ENCODE measurements around the gene FDX2.
A peak's percentile ranks its signal among the peaks of the same experiment; 100 is the strongest.

The FDX2 gene

GRCh38 chr19:10332965-10333757 lies 17.3 kb upstream of the FDX2 start, which contains the start of gene RAVER1:
Gene RAVER1, minus strand, starts transcription at chr19:10333529. Its CDS starts 22 bp downstream, at chr19:10333507.
- DNase-seq: peak; percentile 95 to 99 (median 97)

GRCh38 chr19:10332158-10332964 lies 16.5 kb upstream of the FDX2 start:
- DNase-seq: no peak

- DNase-seq: no peak
Observed at GRCh38 chr19:10329555-10329954, 13.7 kb upstream of the FDX2 start.

GRCh38 chr19:10328558-10329429 lies 13.0 kb upstream of the FDX2 start:
- DNase-seq: no peak

GRCh38 chr19:10327793-10328192 lies 12.0 kb upstream of the FDX2 start:
- no peak for DNase-seq

GRCh38 chr19:10325732-10326131 lies 9.9 kb upstream of the FDX2 start:
- no peak for DNase-seq

DNA sequence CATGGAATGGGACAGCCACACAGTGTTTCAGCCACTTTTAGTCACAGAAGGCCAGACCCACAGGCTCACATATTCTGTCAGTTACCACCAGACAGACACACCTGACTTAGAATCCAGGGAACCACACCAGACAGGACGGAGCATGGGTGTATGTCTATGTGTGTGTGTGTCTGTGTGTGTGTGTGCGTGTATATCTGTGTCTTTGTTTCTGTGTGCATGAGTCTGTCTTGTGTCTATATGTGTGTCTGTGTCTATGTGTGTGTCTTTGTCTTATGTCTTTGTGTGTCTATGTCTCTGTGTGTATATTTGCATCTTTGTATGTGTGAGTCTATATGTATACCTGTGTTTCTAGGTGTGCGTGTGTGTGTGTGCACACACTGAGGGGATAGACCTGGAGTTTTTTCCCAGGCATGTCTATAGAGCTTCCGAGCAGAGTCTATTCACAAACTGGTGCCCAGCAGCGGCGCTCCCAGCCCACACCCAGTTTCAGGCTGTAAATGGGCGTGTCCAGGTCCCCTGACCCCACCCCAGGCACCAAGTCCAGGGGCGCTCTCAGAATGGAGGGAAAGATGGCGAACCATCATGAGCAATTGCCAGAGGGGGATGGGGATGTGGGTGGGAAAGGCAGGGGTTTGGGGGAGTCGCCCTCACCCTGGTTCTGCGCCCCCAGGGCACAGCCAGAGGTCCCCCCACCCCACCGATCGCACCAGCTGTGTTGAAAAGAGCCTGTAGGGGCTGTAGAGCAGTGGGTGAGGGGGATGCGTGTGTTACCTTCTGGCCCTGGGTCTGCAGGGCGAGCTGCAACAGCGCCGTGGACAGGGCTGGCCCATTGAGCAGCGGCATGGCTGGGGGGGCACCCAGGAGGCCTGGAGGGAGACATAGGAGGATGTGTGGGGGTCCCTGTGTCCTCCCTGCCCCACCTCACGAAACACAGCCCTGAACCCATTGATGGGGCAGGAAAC lies 6.3 kb upstream of the FDX2 start:
- DNase-seq: no peak

DNA sequence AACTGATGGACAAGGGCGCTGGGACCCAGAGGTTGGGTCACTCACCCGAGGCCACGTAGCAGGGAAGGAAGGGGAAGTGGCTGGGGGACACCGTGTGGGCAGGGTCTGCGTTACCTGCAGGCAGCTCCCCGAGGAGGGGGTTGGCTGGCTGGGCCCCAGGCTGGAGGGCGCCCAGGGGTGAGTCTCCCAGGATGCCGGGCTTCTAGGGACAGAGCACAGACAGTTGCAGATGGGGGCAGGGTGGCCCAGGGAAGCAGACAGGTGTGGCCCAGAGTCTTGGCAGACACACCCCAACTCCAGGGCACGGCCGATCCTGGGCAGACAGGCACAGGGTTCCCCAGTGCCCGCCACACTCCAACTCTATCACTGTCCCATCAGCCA lies 5.6 kb upstream of the FDX2 start:
- DNase-seq: no peak

- DNase-seq: no peak
Observed at GRCh38 chr19:10320602-10321416, 5.0 kb upstream of the FDX2 start.

GRCh38 chr19:10318807-10319682 lies 3.2 kb upstream of the FDX2 start:
- no peak for DNase-seq

GRCh38 chr19:10317857-10318462 lies 2.1 kb upstream of the FDX2 start:
- no peak for DNase-seq

DNA sequence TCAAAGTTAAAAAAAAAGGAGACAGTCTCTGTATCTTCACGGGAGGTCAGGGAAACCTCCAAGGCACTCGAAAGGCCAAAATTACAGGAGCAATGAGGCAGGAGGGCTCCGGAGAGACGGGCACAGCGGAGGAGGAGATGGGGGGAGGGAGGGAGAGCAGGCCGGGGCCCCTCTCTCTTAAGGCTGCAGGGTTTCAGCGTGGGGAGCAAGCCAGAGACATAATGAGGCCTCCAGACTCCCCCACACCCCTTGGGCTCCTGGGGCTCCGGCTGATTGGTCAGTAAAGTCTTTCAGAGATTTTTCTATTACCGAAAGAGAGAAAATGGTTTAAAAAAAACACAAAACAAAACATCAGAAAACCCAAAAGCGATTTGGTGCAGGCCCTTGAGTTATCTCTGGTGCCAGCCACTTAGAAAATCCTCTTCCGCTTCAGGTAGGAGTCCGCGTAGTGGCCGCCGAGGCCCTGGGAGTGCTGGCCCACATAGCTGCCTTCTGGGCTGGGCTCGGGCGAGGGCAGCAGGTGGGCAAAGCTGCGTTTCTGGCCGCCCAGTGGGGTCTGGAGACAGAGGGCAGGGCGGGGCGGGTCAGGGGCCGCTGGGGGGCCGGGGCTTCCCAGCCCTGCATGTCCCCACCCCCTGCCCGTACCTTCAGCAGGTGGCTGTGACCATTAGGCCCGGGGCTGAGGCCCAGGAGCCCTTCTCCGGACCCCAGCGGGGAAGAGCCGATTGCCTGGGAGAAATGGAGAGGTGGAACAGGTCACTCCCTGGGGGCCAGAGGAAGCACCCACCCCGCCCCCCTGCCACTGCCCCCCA lies 1.4 kb upstream of the FDX2 start:
- no peak for DNase-seq

- peak in 1 of 6 experiments; percentile 33 for DNase-seq
Observed at GRCh38 chr19:10316229-10317044, 622 bp upstream of the FDX2 start.

DNA sequence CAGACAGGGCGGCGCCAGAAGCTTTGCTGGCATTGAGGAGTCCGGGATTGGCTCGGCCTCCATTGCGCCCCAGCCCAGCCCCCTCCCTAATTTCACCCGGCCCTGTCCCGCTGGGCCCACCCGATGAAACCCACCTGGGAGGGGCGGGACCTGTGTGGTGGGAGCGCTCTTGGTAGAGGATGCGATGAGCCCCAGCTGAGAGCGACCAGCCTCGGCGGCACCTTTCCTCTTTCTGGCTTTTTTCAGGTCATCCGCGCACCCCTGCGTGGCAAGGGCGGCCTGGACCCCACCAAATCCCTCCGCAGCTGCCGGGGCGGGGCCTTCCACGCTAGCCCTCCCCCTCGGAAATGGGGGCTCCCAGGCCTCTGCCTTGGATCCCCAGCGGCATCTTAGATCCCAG lies 6.4 kb downstream of the FDX2 start, which contains the start of gene ZGLP1:
Gene ZGLP1 (minus strand): TSS at position 393 of the 400 bp plus-strand sequence.
- no peak for DNase-seq

DNA sequence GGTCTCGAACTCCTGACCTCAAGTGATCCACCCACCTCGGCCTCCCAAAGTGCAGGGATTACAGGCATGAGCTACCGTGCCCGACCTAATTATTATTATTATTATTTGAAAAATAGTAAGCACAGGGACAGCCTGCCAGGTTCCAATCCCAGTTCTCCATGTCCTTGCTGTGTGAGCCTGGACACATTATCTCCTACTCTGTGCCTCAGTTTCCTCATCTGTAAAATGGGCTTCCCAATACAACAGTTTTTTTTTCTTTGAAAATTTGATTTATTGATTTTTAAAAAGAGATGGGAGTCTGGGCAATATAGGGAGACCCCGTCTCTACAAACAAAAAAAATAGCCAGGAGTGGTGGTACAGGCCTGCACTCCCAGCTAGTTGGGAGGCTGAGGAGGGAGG lies 9.5 kb downstream of the FDX2 start:
- no peak for DNase-seq

GRCh38 chr19:10305139-10305806 lies 10.5 kb downstream of the FDX2 start:
- DNase-seq: no peak

Data from stimulated activated naive CD4-positive, alpha-beta T cell (primary cell).